SK-N-MC (cell line): ENCODE measurements around the gene BEAN1.
"Not testable (repeated sequence)": the region's sequence is repeated elsewhere in the genome, so short reads cannot be mapped to it uniquely, and the experiment has no call there.

Experiments
- EZH2 ChIP-seq: fragments of 200-600 bp; sonication (generic); IDR thresholded peaks from one replicate; pipeline ENCODE4 v1.6.1; 2017; ENCODE audit warnings: antibody characterized with exemption
- FOXP2 ChIP-seq: optimal IDR thresholded peaks from 2 replicates; pipeline ENCODE3; 2011; ENCODE audit warnings: mild to moderate bottlenecking, moderate library complexity; ENCODE audit not compliant: insufficient read depth; ENCODE audit errors: extremely low read length, control extremely low read depth
- POLR2AphosphoS5 ChIP-seq: IDR thresholded peaks from 2 replicates; pipeline ENCODE4 v1.6.1; 2012; ENCODE audit warnings: mild to moderate bottlenecking, low read depth, low read length, borderline replicate concordance

- TF ChIP-seq EZH2, POLR2AphosphoS5, FOXP2: not testable (repeated sequence)
These were observed 87.3 kb downstream of the BEAN1 start for GRCh38 chr16:66514391-66514790.
